IMR-90 (cell line): ENCODE results near the gene ZNF296. TPM values are rescaled to one million over a fixed set of nuclear protein-coding genes. Genes with fewer than 3 reads are reported as not detected.

Experiments used
- ATAC-seq: fragments of 200-7000 bp; cut with Tn5 transposase; 2 replicates; pipeline ENCODE4 v1.9.1; 2020; ENCODE audit warnings: low read depth, mild to moderate bottlenecking, moderate library complexity
- BruUV-seq: library from RNA; stranded (reverse); fragments of 400-500 nt; replicated peaks from 2 replicates; lab custom pipeline; 2021; lab: Mats Ljungman, UMichigan
- CTCF ChIA-PET: fragments of 300-600 bp; formaldehyde crosslinking; extraction: SDS; loops from one replicate; lab custom pipeline; 2021; ENCODE audit warnings: antibody characterized with exemption; lab: Yijun Ruan, JAX
- POLR2A ChIA-PET: fragments of 300-600 bp; sonication (Branson Sonifier 250); formaldehyde crosslinking; loops from one replicate; lab custom pipeline; 2022; ENCODE audit warnings: antibody characterized with exemption; ENCODE audit not compliant: unreplicated experiment; lab: Charles Lee
- DNase-seq: peaks from one replicate; pipeline ENCODE4 v3.0.0; 2013
- H2AFZ ChIP-seq: replicated peaks from 2 replicates; pipeline ENCODE3; 2013; ENCODE audit warnings: low read length, mild to moderate bottlenecking; ENCODE audit not compliant: poor library complexity
- H2AK5ac ChIP-seq: 2 replicates; pipeline ENCODE4 v1.6.1; 2013; ENCODE audit warnings: low read depth, low read length, inconsistent platforms
- H2AK9ac ChIP-seq: replicated peaks from 2 replicates; pipeline ENCODE3; 2013; ENCODE audit warnings: mild to moderate bottlenecking, low read depth, low read length, moderate library complexity; ENCODE audit not compliant: poor library complexity
- H2BK120ac ChIP-seq: 2 replicates; pipeline ENCODE4 v1.6.1; 2013; ENCODE audit warnings: low read depth, low read length, inconsistent platforms
- H2BK15ac ChIP-seq: 3 replicates; pipeline ENCODE4 v1.6.1; 2013; ENCODE audit warnings: low read depth, low read length, inconsistent platforms
- H2BK20ac ChIP-seq: 2 replicates; pipeline ENCODE4 v1.6.1; 2013; ENCODE audit warnings: low read depth, mild to moderate bottlenecking, inconsistent platforms, low read length, moderate library complexity
- H2BK5ac ChIP-seq: 2 replicates; pipeline ENCODE4 v1.6.1; 2013; ENCODE audit warnings: mild to moderate bottlenecking, low read depth, low read length, inconsistent platforms; ENCODE audit not compliant: poor library complexity, severe bottlenecking
- H3K14ac ChIP-seq: replicated peaks from 2 replicates; pipeline ENCODE4 v1.6.1; 2013; ENCODE audit warnings: low read depth, low read length, inconsistent platforms
- H3K18ac ChIP-seq: 2 replicates; pipeline ENCODE4 v1.6.1; 2013; ENCODE audit warnings: low read depth, low read length, control low read depth
- H3K23ac ChIP-seq: 2 replicates; pipeline ENCODE4 v1.6.1; 2013; ENCODE audit warnings: low read depth, low read length, inconsistent platforms
- H3K27ac ChIP-seq: 2 replicates; pipeline ENCODE4 v1.5.1; 2013; ENCODE audit warnings: mild to moderate bottlenecking, control low read depth, low read length; ENCODE audit not compliant: insufficient read depth
- H3K27me3 ChIP-seq: 2 replicates; pipeline ENCODE4 v1.6.1; 2013; ENCODE audit warnings: low read length; ENCODE audit not compliant: control insufficient read depth, insufficient read depth
- H3K36me3 ChIP-seq: 2 replicates; pipeline ENCODE4 v1.6.1; 2013; ENCODE audit warnings: low read length, mixed read lengths; ENCODE audit not compliant: control insufficient read depth, insufficient read depth
- H3K4ac ChIP-seq: 2 replicates; pipeline ENCODE4 v1.6.1; 2013; ENCODE audit warnings: low read depth, low read length, inconsistent platforms
- H3K4me1 ChIP-seq: 2 replicates; pipeline ENCODE4 v1.6.1; 2013; ENCODE audit warnings: low read length, mixed read lengths; ENCODE audit not compliant: control insufficient read depth, insufficient read depth
- H3K4me2 ChIP-seq: 2 replicates; pipeline ENCODE4 v1.6.1; 2013; ENCODE audit warnings: low read depth, mild to moderate bottlenecking, control low read depth, low read length, moderate library complexity
- H3K4me3 ChIP-seq: 2 replicates; pipeline ENCODE4 v1.5.1; 2013; ENCODE audit warnings: low read depth, mild to moderate bottlenecking, control low read depth, low read length, moderate library complexity; ENCODE audit not compliant: insufficient read depth
- H3K56ac ChIP-seq: 2 replicates; pipeline ENCODE4 v1.6.1; 2013; ENCODE audit warnings: low read length, inconsistent platforms; ENCODE audit not compliant: insufficient read depth; ENCODE audit errors: extremely low read depth
- H3K79me1 ChIP-seq, 2 experiments: 2 replicates each; pipeline ENCODE4 v1.6.1; 2013; ENCODE audit warnings: low read length in 2 of 2, inconsistent platforms in 1 of 2, low read depth in 1 of 2
- H3K9ac ChIP-seq: 2 replicates; pipeline ENCODE4 v1.6.1; 2013; ENCODE audit warnings: low read depth, low read length, control low read depth
- H3K9me1 ChIP-seq: 2 replicates; pipeline ENCODE4 v1.6.1; 2013; ENCODE audit warnings: low read length, inconsistent platforms; ENCODE audit not compliant: insufficient read depth
- H3K9me3 ChIP-seq: 2 replicates; pipeline ENCODE4 v1.6.1; 2013; ENCODE audit warnings: low read length; ENCODE audit not compliant: control insufficient read depth, insufficient read depth
- H4K20me1 ChIP-seq: 2 replicates; pipeline ENCODE4 v1.6.1; 2013; ENCODE audit warnings: low read length, inconsistent platforms; ENCODE audit not compliant: insufficient read depth
- H4K5ac ChIP-seq: 2 replicates; pipeline ENCODE4 v1.6.1; 2013; ENCODE audit warnings: mild to moderate bottlenecking, low read depth, low read length, control low read depth
- H4K8ac ChIP-seq, 2 experiments: 2 replicates each; pipeline ENCODE4 v1.6.1; 2013; ENCODE audit warnings: low read depth in 2 of 2, low read length in 2 of 2, control low read depth in 1 of 2, inconsistent platforms in 1 of 2
- H4K91ac ChIP-seq: 2 replicates; pipeline ENCODE4 v1.6.1; 2013; ENCODE audit warnings: low read depth, low read length, inconsistent platforms; ENCODE audit not compliant: insufficient read depth
- BHLHE40 ChIP-seq: fragments of 150-350 bp; IDR thresholded peaks from 2 replicates; pipeline ENCODE4 v1.6.1; 2016; ENCODE audit warnings: mild to moderate bottlenecking, low read depth, low read length
- CEBPB ChIP-seq: IDR thresholded peaks from 2 replicates; pipeline ENCODE4 v1.6.1; 2012; ENCODE audit warnings: low read depth, low read length, improper control_type of control experiment
- CHD1 ChIP-seq: IDR thresholded peaks from 2 replicates; pipeline ENCODE4 v1.6.1; 2012; ENCODE audit warnings: low read depth, low read length, improper control_type of control experiment
- CTCF ChIP-seq: conservative IDR thresholded peaks from 2 replicates; pipeline ENCODE4 v1.5.1; 2012; ENCODE audit warnings: mild to moderate bottlenecking, low read depth, low read length, improper control_type of control experiment
- ELK1 ChIP-seq: fragments of 150-350 bp; IDR thresholded peaks from 2 replicates; pipeline ENCODE4 v1.6.1; 2016; ENCODE audit warnings: low read depth, mild to moderate bottlenecking, low read length, moderate library complexity, borderline replicate concordance
- FOS ChIP-seq: fragments of 150-350 bp; IDR thresholded peaks from 2 replicates; pipeline ENCODE4 v1.6.1; 2016; ENCODE audit warnings: low read depth, low read length
- MAFK ChIP-seq: IDR thresholded peaks from 2 replicates; pipeline ENCODE4 v1.6.1; 2012; ENCODE audit warnings: low read depth, low read length, improper control_type of control experiment
- MAZ ChIP-seq: IDR thresholded peaks from 2 replicates; pipeline ENCODE4 v1.6.1; 2012; ENCODE audit warnings: low read depth, mild to moderate bottlenecking, low read length, improper control_type of control experiment, moderate library complexity, borderline replicate concordance
- MXI1 ChIP-seq: IDR thresholded peaks from 2 replicates; pipeline ENCODE4 v1.6.1; 2012; ENCODE audit warnings: low read depth, mild to moderate bottlenecking, low read length, moderate library complexity, borderline replicate concordance
- NFE2L2 ChIP-seq: fragments of 150-350 bp; IDR thresholded peaks from 2 replicates; pipeline ENCODE4 v1.6.1; 2016; ENCODE audit warnings: low read depth, mild to moderate bottlenecking, low read length
- POLR2A ChIP-seq: IDR thresholded peaks from 2 replicates; pipeline ENCODE4 v1.6.1; 2012; ENCODE audit warnings: mild to moderate bottlenecking, low read depth, low read length
- RAD21 ChIP-seq: IDR thresholded peaks from 2 replicates; pipeline ENCODE4 v1.6.1; 2012; ENCODE audit warnings: low read length, improper control_type of control experiment
- RCOR1 ChIP-seq: IDR thresholded peaks from 2 replicates; pipeline ENCODE4 v1.6.1; 2012; ENCODE audit warnings: mild to moderate bottlenecking, low read length, improper control_type of control experiment; ENCODE audit not compliant: insufficient replicate concordance
- RFX5 ChIP-seq: IDR thresholded peaks from 2 replicates; pipeline ENCODE4 v1.8.0; 2012; ENCODE audit warnings: low read depth, mild to moderate bottlenecking, low read length, moderate library complexity
- SMC3 ChIP-seq: fragments of 150-350 bp; IDR thresholded peaks from 2 replicates; pipeline ENCODE4 v1.6.1; 2016; ENCODE audit warnings: low read depth, mild to moderate bottlenecking, antibody characterized with exemption, low read length, moderate library complexity
- USF2 ChIP-seq: fragments of 150-350 bp; IDR thresholded peaks from 2 replicates; pipeline ENCODE4 v1.6.1; 2017; ENCODE audit warnings: mild to moderate bottlenecking, antibody characterized with exemption, low read length, low read depth
- WGBS, 2 experiments: methylation state at CpG; one replicate each; pipeline versions ENCODE4 v1.1.5 to v1.1.7; 2013; ENCODE audit warnings: missing lambda C conversion rate in 2 of 2; ENCODE audit not compliant: insufficient read length in 1 of 2; ENCODE audit errors: extremely low coverage in 2 of 2; 5-methylcytosine and 5-hydroxymethylcytosine counted together
- dilution Hi-C: fragments of 300-500 bp; cut with HindIII; formaldehyde crosslinking; loops from one replicate; pipeline ENCODE4 v1.14.3; 2018; ENCODE audit warnings: low sequenced_read_pairs; ENCODE audit not compliant: unreplicated experiment
- in situ Hi-C: fragments of 300-500 bp; cut with MboI; formaldehyde crosslinking; loops from 3 replicates; pipeline ENCODE4 v1.14.3; 2019; ENCODE audit warnings: low sequenced_read_pairs, inconsistent platforms, mixed read lengths
- intact Hi-C: fragments of 100-400 bp; cut with micrococcal nuclease; formaldehyde crosslinking; loops from 2 replicates; pipeline ENCODE4 v1.10.0; 2022
- polyA plus RNA-seq, 3 experiments: library from polyadenylated mRNA; depleted of rRNA; stranded (reverse); fragments of >200 nt; gene quantifications; 2 replicates each; pipeline ENCODE4 v1.2.3, GENCODE V29; 2012; ENCODE audit warnings: low replicate concordance in 1 of 3
- total RNA-seq: library from RNA; depleted of rRNA; stranded (reverse); fragments of >200 nt; gene quantifications from 2 replicates; pipeline ENCODE4 v1.2.3, GENCODE V29; 2012

ZNF296 gene
- total and polyA plus RNA-seq, 2 of the 4 experiments (the other 2 are of a cell fraction) = 0.10 TPM; not detected in 1

- H2BK15ac ChIP-seq = no peak overlapping the region
- no peak overlapping the region for H3K4me2 ChIP-seq
- ChIA-PET CTCF (no interaction called here), POLR2A (no interaction called here)
- no peak overlapping the region for H4K8ac ChIP-seq
- H2BK5ac ChIP-seq = no peak overlapping the region
- H2AK5ac ChIP-seq = no peak overlapping the region
- no peak for TF ChIP-seq CHD1
- no peak for TF ChIP-seq MAFK
- no peak for TF ChIP-seq SMC3
- no peak for TF ChIP-seq MAZ
- no peak for TF ChIP-seq RFX5
- no peak for TF ChIP-seq MXI1
- TF ChIP-seq POLR2A = no peak
- no peak for TF ChIP-seq USF2
- no peak for TF ChIP-seq BHLHE40
- no peak for TF ChIP-seq ELK1
- no peak for TF ChIP-seq CTCF
- TF ChIP-seq NFE2L2 = no peak
- no peak for TF ChIP-seq RAD21
- TF ChIP-seq FOS = no peak
- TF ChIP-seq CEBPB = no peak
- TF ChIP-seq RCOR1 = no peak
- intact Hi-C loops (no loop called here), dilution Hi-C loops (no loop called here), in situ Hi-C loops (no loop called here)
- peaks cover 3% of the 10 kb centered on the region; the same call in 1 of the 2 replicates for H3K9me1 ChIP-seq
- H3K4me1 ChIP-seq = no peaks in the 10 kb centered on the region
- H3K36me3 ChIP-seq = peaks cover 3% of the 10 kb centered on the region; the same call in 1 of the 2 replicates
- 94% methylated on average over 2 of the region's 6 CpGs; no CpG with 5 or more reads in 1 of the 2 experiments for WGBS, 2 experiments
- no peak overlapping the region for H3K56ac ChIP-seq
- H3K27ac ChIP-seq = no peak overlapping the region
- H3K14ac ChIP-seq = no peak overlapping the region
- H3K9ac ChIP-seq = no peak overlapping the region
- peaks cover 84% of the 10 kb centered on the region for H4K20me1 ChIP-seq
- H3K23ac ChIP-seq = no peak overlapping the region
- H4K91ac ChIP-seq = no peak overlapping the region
- H2AFZ ChIP-seq = no peak overlapping the region
- H3K9me3 ChIP-seq = no peaks in the 10 kb centered on the region
- H4K5ac ChIP-seq = no peak overlapping the region
- peaks cover 43 to 83% of the 10 kb centered on the region in 2 experiments for H3K79me1 ChIP-seq
- H3K18ac ChIP-seq = no peak overlapping the region
- DNase-seq (no peak), ATAC-seq (no peak)
- no peak overlapping the region for H2AK9ac ChIP-seq
- H2BK20ac ChIP-seq = no peak overlapping the region
- BruUV-seq = no TSS peak
- H2BK120ac ChIP-seq = no peak overlapping the region
- no peaks in the 10 kb centered on the region for H3K27me3 ChIP-seq
- no peak overlapping the region for H3K4ac ChIP-seq
- no peak overlapping the region for H3K4me3 ChIP-seq
Measured at GRCh38 chr19:45124021-45124420, 47.7 kb upstream of the ZNF296 start.
